GM12873 (cell line): Measurements from ENCODE around the gene EEF1E1.

ENCODE experiments used
- TF ChIP-seq, protein P1 (sequence below): IDR thresholded peaks from 2 replicates; pipeline ENCODE4 v1.5.1; 2012; ENCODE audit warnings: low read depth, mild to moderate bottlenecking, moderate library complexity, low read length, control low read depth; ENCODE audit not compliant: insufficient read depth; ENCODE audit errors: missing control alignments

Gene EEF1E1

DNA sequence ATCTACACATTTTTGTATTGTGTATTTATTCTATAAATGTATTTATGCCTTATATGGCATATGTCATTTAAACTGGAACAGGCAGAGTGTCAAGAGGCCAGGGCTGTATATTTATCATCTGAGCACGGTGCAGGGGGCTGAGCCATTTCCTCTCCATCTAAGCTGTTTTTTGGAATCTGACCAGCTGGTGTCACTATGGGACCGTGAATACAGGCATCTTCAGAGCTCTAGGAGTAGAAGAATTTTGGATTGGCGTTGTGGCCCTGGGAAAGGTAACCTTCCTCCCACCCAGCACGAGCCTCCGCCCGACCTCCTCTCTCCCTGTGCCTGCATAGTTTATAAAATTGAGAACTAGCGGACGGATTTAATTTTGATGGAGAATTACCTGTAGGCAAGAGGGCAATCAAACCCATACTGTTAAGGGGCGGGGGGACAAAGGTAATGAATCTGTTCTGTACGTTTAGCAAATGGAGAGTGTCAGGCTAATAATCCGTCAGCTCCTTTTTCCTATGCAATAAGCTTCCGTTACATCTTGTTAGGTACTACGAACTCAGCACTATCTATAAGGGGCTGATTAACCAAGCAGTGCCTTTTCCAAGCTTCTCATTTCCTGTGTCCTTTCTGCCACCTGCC is 29.0 kb upstream of the EEF1E1 start:
- TF ChIP-seq, protein P1, sequence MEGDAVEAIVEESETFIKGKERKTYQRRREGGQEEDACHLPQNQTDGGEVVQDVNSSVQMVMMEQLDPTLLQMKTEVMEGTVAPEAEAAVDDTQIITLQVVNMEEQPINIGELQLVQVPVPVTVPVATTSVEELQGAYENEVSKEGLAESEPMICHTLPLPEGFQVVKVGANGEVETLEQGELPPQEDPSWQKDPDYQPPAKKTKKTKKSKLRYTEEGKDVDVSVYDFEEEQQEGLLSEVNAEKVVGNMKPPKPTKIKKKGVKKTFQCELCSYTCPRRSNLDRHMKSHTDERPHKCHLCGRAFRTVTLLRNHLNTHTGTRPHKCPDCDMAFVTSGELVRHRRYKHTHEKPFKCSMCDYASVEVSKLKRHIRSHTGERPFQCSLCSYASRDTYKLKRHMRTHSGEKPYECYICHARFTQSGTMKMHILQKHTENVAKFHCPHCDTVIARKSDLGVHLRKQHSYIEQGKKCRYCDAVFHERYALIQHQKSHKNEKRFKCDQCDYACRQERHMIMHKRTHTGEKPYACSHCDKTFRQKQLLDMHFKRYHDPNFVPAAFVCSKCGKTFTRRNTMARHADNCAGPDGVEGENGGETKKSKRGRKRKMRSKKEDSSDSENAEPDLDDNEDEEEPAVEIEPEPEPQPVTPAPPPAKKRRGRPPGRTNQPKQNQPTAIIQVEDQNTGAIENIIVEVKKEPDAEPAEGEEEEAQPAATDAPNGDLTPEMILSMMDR = peak; percentile 56

DNA sequence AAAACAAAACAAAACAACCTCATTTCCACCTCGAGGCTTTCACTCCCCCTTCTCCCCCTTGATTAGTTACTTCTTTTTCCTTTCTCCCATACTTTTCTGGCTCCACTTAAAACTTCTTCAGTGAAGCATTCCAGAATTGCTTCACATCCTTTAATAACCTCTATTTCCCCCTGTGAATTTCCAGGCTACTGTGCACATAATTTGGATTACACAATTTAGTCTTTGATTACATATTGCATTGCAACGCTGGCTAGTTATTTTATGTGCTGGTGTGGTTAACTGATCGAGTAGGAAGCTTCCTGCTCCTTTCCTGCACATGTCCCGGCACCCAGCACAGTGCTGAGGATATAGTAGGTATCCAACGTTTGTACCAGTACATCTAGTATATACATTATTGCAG is 28.1 kb upstream of the EEF1E1 start:
- TF ChIP-seq, protein P1 = no peak

DNA sequence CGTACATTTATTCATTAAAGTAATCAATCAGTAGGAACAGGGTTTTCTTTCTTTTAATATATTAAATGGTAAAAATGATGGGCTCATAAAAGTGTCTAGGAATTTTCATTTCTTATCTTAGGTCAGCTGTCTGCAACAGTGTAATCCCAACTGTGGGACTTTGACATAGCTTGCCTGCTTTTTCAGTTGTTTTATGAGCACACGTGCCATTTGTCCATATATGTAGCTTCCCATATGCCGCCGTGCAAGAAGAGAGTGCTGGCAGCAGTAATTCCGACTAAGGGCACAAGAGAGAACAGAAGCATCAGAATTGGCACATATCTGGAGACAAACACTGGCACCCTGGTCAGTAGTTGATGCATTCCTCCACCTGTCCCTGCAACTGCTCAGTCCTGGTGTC is 20.9 kb upstream of the EEF1E1 start:
- TF ChIP-seq, protein P1 = no peak

DNA sequence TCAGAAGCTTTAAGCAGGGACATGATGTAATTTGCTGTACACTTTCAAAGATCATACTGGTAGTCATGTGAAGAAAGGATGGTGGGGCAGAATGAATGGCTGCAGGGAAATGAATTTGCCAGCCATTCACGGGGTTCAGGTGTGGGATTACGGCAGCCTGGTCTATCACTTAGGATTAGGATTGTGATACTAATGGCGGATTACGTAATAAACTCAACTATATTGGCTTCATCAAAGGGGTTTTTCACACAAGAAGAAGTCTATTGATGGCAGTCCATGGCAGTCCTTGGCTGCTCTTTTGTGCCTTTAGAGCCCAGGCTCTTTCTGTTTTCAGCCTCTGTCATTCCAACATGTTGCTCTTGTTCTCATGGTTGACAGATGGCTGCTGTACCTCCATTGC is 12.6 kb upstream of the EEF1E1 start:
- TF ChIP-seq, protein P1 = no peak

DNA sequence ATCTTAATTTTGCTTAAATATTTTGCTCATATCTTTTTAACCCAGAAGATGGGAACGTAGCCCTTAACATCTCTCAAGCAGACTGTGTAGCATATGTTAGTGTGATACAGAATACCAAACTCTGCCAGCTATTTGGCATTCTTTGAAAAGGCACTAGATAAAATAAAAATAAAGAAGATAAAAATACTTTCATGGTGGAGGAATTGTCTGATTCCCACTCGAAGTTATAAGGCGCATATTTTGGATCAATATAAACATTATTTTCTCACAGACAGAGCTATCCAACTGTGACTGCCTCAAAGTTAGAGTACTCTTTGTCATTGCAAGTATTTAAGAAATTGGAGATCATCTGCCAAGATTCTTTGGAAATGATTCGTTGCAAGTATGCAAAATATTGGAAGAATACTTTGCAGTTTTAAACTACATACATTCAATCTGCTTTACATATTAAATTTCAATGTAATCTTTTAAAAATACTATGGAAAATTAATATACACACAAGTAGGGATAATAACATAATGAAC is 10.8 kb upstream of the EEF1E1 start:
- TF ChIP-seq, protein P1 = no peak

DNA sequence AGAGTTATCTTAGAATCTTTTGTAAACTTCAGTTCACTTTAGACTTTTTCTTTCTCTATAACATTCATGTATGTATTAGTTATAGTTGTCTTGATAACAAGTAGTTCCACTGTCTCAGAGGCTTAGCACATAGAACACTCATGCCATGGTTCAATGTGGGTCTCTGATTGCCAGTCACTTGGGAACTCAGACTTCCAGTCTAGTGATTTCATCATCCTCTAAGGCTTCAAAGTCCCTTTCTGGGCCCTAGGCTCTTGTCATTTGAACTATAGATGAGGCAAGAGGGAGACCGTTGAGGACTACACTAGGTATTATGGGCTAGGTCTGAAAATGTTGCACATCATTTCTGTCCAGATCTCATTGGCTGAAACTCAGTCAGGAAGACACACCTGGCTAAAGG is 8.4 kb upstream of the EEF1E1 start:
- TF ChIP-seq, protein P1 = no peak

DNA sequence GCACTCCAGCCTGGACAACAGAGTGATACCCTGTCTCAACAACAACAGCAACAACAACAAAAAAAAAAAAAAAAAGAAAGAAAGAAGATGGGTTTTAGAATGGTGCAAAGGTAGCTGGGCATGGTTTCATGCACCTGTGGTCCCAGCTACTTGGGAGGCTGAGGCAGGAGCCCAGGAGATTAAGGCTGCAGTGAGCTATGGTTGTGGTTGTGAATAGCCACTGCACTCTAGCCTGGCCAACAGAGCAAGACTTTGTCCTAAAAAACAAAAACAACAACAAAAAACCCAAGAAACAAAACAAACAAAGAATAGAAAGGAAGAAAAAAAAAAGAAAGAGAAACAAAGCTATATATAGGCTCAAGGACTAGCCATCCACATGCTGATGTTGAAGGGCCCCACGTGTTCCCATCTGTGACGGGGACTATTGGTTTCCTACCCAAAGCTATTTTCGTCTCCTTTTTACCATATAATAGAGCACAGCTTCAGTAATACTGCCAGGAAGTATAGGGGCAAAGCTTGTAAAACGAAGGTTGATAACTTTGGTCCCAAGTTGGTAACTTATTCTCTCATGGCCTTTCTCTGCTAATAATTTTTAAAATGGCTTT is 7.9 kb upstream of the EEF1E1 start:
- TF ChIP-seq, protein P1 = no peak
